ENCODE results near the gene SLC25A29. TPM values are rescaled to one million over a fixed set of nuclear protein-coding genes. Genes with fewer than 3 reads are reported as not detected.

The SLC25A29 gene
- total and polyA plus RNA-seq, 2 of the 13 experiments (the other 11 are each of a cell fraction or from before 2014, with no cell fraction given) = 12.2 to 17.2 TPM

- TF ChIP-seq, protein P1, sequence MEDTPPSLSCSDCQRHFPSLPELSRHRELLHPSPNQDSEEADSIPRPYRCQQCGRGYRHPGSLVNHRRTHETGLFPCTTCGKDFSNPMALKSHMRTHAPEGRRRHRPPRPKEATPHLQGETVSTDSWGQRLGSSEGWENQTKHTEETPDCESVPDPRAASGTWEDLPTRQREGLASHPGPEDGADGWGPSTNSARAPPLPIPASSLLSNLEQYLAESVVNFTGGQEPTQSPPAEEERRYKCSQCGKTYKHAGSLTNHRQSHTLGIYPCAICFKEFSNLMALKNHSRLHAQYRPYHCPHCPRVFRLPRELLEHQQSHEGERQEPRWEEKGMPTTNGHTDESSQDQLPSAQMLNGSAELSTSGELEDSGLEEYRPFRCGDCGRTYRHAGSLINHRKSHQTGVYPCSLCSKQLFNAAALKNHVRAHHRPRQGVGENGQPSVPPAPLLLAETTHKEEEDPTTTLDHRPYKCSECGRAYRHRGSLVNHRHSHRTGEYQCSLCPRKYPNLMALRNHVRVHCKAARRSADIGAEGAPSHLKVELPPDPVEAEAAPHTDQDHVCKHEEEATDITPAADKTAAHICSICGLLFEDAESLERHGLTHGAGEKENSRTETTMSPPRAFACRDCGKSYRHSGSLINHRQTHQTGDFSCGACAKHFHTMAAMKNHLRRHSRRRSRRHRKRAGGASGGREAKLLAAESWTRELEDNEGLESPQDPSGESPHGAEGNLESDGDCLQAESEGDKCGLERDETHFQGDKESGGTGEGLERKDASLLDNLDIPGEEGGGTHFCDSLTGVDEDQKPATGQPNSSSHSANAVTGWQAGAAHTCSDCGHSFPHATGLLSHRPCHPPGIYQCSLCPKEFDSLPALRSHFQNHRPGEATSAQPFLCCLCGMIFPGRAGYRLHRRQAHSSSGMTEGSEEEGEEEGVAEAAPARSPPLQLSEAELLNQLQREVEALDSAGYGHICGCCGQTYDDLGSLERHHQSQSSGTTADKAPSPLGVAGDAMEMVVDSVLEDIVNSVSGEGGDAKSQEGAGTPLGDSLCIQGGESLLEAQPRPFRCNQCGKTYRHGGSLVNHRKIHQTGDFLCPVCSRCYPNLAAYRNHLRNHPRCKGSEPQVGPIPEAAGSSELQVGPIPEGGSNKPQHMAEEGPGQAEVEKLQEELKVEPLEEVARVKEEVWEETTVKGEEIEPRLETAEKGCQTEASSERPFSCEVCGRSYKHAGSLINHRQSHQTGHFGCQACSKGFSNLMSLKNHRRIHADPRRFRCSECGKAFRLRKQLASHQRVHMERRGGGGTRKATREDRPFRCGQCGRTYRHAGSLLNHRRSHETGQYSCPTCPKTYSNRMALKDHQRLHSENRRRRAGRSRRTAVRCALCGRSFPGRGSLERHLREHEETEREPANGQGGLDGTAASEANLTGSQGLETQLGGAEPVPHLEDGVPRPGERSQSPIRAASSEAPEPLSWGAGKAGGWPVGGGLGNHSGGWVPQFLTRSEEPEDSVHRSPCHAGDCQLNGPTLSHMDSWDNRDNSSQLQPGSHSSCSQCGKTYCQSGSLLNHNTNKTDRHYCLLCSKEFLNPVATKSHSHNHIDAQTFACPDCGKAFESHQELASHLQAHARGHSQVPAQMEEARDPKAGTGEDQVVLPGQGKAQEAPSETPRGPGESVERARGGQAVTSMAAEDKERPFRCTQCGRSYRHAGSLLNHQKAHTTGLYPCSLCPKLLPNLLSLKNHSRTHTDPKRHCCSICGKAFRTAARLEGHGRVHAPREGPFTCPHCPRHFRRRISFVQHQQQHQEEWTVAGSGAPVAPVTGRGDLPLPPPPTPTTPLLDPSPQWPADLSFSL (CRISPR knock-in tag; IDR thresholded peaks at IDR 0.05) = no peak
- TF ChIP-seq, protein P2, sequence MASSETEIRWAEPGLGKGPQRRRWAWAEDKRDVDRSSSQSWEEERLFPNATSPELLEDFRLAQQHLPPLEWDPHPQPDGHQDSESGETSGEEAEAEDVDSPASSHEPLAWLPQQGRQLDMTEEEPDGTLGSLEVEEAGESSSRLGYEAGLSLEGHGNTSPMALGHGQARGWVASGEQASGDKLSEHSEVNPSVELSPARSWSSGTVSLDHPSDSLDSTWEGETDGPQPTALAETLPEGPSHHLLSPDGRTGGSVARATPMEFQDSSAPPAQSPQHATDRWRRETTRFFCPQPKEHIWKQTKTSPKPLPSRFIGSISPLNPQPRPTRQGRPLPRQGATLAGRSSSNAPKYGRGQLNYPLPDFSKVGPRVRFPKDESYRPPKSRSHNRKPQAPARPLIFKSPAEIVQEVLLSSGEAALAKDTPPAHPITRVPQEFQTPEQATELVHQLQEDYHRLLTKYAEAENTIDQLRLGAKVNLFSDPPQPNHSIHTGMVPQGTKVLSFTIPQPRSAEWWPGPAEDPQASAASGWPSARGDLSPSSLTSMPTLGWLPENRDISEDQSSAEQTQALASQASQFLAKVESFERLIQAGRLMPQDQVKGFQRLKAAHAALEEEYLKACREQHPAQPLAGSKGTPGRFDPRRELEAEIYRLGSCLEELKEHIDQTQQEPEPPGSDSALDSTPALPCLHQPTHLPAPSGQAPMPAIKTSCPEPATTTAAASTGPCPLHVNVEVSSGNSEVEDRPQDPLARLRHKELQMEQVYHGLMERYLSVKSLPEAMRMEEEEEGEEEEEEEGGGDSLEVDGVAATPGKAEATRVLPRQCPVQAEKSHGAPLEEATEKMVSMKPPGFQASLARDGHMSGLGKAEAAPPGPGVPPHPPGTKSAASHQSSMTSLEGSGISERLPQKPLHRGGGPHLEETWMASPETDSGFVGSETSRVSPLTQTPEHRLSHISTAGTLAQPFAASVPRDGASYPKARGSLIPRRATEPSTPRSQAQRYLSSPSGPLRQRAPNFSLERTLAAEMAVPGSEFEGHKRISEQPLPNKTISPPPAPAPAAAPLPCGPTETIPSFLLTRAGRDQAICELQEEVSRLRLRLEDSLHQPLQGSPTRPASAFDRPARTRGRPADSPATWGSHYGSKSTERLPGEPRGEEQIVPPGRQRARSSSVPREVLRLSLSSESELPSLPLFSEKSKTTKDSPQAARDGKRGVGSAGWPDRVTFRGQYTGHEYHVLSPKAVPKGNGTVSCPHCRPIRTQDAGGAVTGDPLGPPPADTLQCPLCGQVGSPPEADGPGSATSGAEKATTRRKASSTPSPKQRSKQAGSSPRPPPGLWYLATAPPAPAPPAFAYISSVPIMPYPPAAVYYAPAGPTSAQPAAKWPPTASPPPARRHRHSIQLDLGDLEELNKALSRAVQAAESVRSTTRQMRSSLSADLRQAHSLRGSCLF (CRISPR knock-in tag; IDR thresholded peaks at IDR 0.05; ENCODE audit: borderline replicate concordance) = no peak
- TF ChIP-seq MZF1 (CRISPR knock-in tag; IDR thresholded peaks at IDR 0.05; ENCODE audit: borderline replicate concordance) = no peak
- no peak for TF ChIP-seq GPBP1L1 (CRISPR knock-in tag; IDR thresholded peaks at IDR 0.05)
- no peak for TF ChIP-seq ELF1 (CRISPR knock-in tag; IDR thresholded peaks at IDR 0.05)
- no peak for TF ChIP-seq ZNF652 (CRISPR knock-in tag; IDR thresholded peaks at IDR 0.05; ENCODE audit: borderline replicate concordance, low read depth)
- no peak for TF ChIP-seq ZC3H4 (CRISPR knock-in tag; IDR thresholded peaks at IDR 0.05; ENCODE audit: borderline replicate concordance)
- no peak for TF ChIP-seq ZEB1 (IDR thresholded peaks at IDR 0.05; ENCODE audit: insufficient replicate concordance, low read depth)
- TF ChIP-seq HNF4G (IDR thresholded peaks at IDR 0.05; ENCODE audit: borderline replicate concordance, low read depth, low read length) = no peak
- TF ChIP-seq HNF4G (CRISPR knock-in tag; IDR thresholded peaks at IDR 0.05; ENCODE audit: borderline replicate concordance, low read depth) = no peak
- no peak for TF ChIP-seq CCAR2 (optimal IDR thresholded peaks at IDR 0.05; ENCODE audit: low read depth, low read length)
- TF ChIP-seq, protein P3, sequence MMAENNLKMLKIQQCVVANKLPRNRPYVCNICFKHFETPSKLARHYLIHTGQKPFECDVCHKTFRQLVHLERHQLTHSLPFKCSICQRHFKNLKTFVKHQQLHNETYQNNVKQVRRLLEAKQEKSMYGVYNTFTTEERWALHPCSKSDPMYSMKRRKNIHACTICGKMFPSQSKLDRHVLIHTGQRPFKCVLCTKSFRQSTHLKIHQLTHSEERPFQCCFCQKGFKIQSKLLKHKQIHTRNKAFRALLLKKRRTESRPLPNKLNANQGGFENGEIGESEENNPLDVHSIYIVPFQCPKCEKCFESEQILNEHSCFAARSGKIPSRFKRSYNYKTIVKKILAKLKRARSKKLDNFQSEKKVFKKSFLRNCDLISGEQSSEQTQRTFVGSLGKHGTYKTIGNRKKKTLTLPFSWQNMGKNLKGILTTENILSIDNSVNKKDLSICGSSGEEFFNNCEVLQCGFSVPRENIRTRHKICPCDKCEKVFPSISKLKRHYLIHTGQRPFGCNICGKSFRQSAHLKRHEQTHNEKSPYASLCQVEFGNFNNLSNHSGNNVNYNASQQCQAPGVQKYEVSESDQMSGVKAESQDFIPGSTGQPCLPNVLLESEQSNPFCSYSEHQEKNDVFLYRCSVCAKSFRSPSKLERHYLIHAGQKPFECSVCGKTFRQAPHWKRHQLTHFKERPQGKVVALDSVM (CRISPR knock-in tag; IDR thresholded peaks at IDR 0.05) = no peak
- 0 out of 2 replicates have a peak, but pooled peaks have one; percentile 62 for TF ChIP-seq ZNF20 (CRISPR knock-in tag; IDR thresholded peaks at IDR 0.05)
Observed at GRCh38 chr14:100306101-100306997, at the start of gene SLC25A29 (continued).
